Measurements from ENCODE around the gene PARP12. TPM values are rescaled to one million over a fixed set of nuclear protein-coding genes. Genes with fewer than 3 reads are reported as not detected.

PARP12 gene
- polyA plus RNA-seq, 1 donor (not counting 4 experiments of a cell fraction or from before 2014, with no cell fraction given): 66.0 TPM

GRCh38 chr7:140013676-140014075 lies 49.1 kb downstream of the PARP12 start:
- Histone ChIP-seq H3K36me3 (ENCODE audit: control insufficient read depth in 2 of 2, extremely low read depth in 1 of 2, insufficient read depth in 2 of 2, low read length in 2 of 2) (no peaks in the 10 kb centered on the region), H3K9ac (ENCODE audit: control insufficient read depth, extremely low read depth, insufficient read depth, low read length) (no peak overlapping the region), H3K4me1 (ENCODE audit: control insufficient read depth, extremely low read depth, insufficient read depth, low read length) (no peaks in the 10 kb centered on the region), H3K79me2 (ENCODE audit: control insufficient read depth, insufficient read depth, low read length) (no peaks in the 10 kb centered on the region), H3K27me3 (ENCODE audit: control insufficient read depth, extremely low read depth, insufficient read depth, low read length) (no peaks in the 10 kb centered on the region), H3K4me2 (ENCODE audit: control insufficient read depth, extremely low read depth, insufficient read depth, low read depth, low read length) (no peak overlapping the region), H2AFZ (ENCODE audit: control insufficient read depth, low read length) (no peak overlapping the region), H3K9me3 (ENCODE audit: control insufficient read depth, low read depth, low read length) (no peaks in the 10 kb centered on the region), H3K4me3 (ENCODE audit: control insufficient read depth in 2 of 3, extremely low read depth in 1 of 3, insufficient read depth in 2 of 3, low read depth in 1 of 3, low read length in 3 of 3) (no peak overlapping the region), H3K27ac (ENCODE audit: control insufficient read depth, insufficient read depth, low read length) (no peak overlapping the region), H3K9me1 (ENCODE audit: control insufficient read depth, extremely low read depth, insufficient read depth, low read length) (no peaks in the 10 kb centered on the region), H4K20me1 (ENCODE audit: control insufficient read depth, extremely low read depth, insufficient read depth, low read length) (no peaks in the 10 kb centered on the region)
- TF ChIP-seq EZH2 (IDR thresholded peaks at IDR 0.05; ENCODE audit: low read length): no peak
- TF ChIP-seq, protein P1, sequence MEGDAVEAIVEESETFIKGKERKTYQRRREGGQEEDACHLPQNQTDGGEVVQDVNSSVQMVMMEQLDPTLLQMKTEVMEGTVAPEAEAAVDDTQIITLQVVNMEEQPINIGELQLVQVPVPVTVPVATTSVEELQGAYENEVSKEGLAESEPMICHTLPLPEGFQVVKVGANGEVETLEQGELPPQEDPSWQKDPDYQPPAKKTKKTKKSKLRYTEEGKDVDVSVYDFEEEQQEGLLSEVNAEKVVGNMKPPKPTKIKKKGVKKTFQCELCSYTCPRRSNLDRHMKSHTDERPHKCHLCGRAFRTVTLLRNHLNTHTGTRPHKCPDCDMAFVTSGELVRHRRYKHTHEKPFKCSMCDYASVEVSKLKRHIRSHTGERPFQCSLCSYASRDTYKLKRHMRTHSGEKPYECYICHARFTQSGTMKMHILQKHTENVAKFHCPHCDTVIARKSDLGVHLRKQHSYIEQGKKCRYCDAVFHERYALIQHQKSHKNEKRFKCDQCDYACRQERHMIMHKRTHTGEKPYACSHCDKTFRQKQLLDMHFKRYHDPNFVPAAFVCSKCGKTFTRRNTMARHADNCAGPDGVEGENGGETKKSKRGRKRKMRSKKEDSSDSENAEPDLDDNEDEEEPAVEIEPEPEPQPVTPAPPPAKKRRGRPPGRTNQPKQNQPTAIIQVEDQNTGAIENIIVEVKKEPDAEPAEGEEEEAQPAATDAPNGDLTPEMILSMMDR (optimal IDR thresholded peaks at IDR 0.05 in 1 of 3, IDR thresholded peaks at IDR 0.05 in 1 of 3, conservative IDR thresholded peaks at IDR 0.05 in 1 of 3; ENCODE audit: extremely low read depth in 1 of 3, insufficient read depth in 2 of 3, low read length in 3 of 3): no peak
- dilution Hi-C loops (cut with MboI; ENCODE audit: extremely low pct_ligation_motif_present, low sequenced_read_pairs): loop anchor here (25.0 kb wide), 1 partner anchor 401 kb away; no protein-coding TSS in a partner anchor
- FAIRE-seq (no peak), DNase-seq (ENCODE audit: low read depth, low spot score) (no peak)

GRCh38 chr7:140010194-140010895 lies 52.4 kb downstream of the PARP12 start:
- TF ChIP-seq, protein P1 (optimal IDR thresholded peaks at IDR 0.05 in 1 of 3, IDR thresholded peaks at IDR 0.05 in 1 of 3, conservative IDR thresholded peaks at IDR 0.05 in 1 of 3; ENCODE audit: extremely low read depth in 1 of 3, insufficient read depth in 2 of 3, low read length in 3 of 3): no peak
- TF ChIP-seq EZH2 (IDR thresholded peaks at IDR 0.05; ENCODE audit: low read length): no peak
- Histone ChIP-seq H3K36me3 (ENCODE audit: control insufficient read depth in 2 of 2, extremely low read depth in 1 of 2, insufficient read depth in 2 of 2, low read length in 2 of 2) (no peaks in the 10 kb centered on the region), H3K9me3 (ENCODE audit: control insufficient read depth, low read depth, low read length) (no peaks in the 10 kb centered on the region), H3K79me2 (ENCODE audit: control insufficient read depth, insufficient read depth, low read length) (no peaks in the 10 kb centered on the region), H3K4me1 (ENCODE audit: control insufficient read depth, extremely low read depth, insufficient read depth, low read length) (no peaks in the 10 kb centered on the region), H4K20me1 (ENCODE audit: control insufficient read depth, extremely low read depth, insufficient read depth, low read length) (no peaks in the 10 kb centered on the region), H3K9me1 (ENCODE audit: control insufficient read depth, extremely low read depth, insufficient read depth, low read length) (no peaks in the 10 kb centered on the region), H3K4me3 (ENCODE audit: control insufficient read depth in 2 of 3, extremely low read depth in 1 of 3, insufficient read depth in 2 of 3, low read depth in 1 of 3, low read length in 3 of 3) (no peak overlapping the region), H3K27ac (ENCODE audit: control insufficient read depth, insufficient read depth, low read length) (no peak overlapping the region), H3K9ac (ENCODE audit: control insufficient read depth, extremely low read depth, insufficient read depth, low read length) (no peak overlapping the region), H2AFZ (ENCODE audit: control insufficient read depth, low read length) (no peak overlapping the region), H3K4me2 (ENCODE audit: control insufficient read depth, extremely low read depth, insufficient read depth, low read depth, low read length) (no peak overlapping the region), H3K27me3 (ENCODE audit: control insufficient read depth, extremely low read depth, insufficient read depth, low read length) (no peaks in the 10 kb centered on the region)
- DNase-seq (ENCODE audit: low read depth, low spot score): no peak
- dilution Hi-C loops (cut with MboI; ENCODE audit: extremely low pct_ligation_motif_present, low sequenced_read_pairs): loop anchor here (25.0 kb wide), 1 partner anchor 398 kb away; no protein-coding TSS in a partner anchor
- no peak for FAIRE-seq

Measured in keratinocyte (primary cell).